GM12878 (cell line): ENCODE measurements around the gene PRPF6. TPM values are rescaled to one million over a fixed set of nuclear protein-coding genes. Genes with fewer than 3 reads are reported as not detected.

Experiments
- ATAC-seq: fragments of 200-7000 bp; cut with Tn5 transposase; 3 replicates; pipeline ENCODE4 v1.9.1; 2020; ENCODE audit warnings: mild to moderate bottlenecking, moderate library complexity
- BruUV-seq: library from RNA; stranded (reverse); fragments of 400-500 nt; replicated peaks from 2 replicates; lab custom pipeline; 2021; lab: Mats Ljungman, UMichigan
- CTCF ChIA-PET: fragments of 300-600 bp; sonication (Branson Sonifier 250); formaldehyde crosslinking; extraction: SDS; loops from one replicate; lab custom pipeline; 2021; ENCODE audit warnings: inconsistent platforms; lab: Yijun Ruan, JAX
- POLR2A ChIA-PET: fragments of 350-600 bp; formaldehyde crosslinking; extraction: SDS; loops from one replicate; lab custom pipeline; 2021; ENCODE audit warnings: inconsistent platforms; lab: Charles Lee
- RAD21 ChIA-PET: fragments of 300-600 bp; sonication (Branson Sonifier 250); formaldehyde crosslinking; loops from one replicate; lab custom pipeline; 2023; ENCODE audit warnings: antibody characterized with exemption; ENCODE audit not compliant: unreplicated experiment; lab: Charles Lee
- SMC1A ChIA-PET: fragments of 300-600 bp; sonication (Branson Sonifier 250); formaldehyde crosslinking; loops from one replicate; lab custom pipeline; 2023; ENCODE audit not compliant: unreplicated experiment, uncharacterized antibody; lab: Charles Lee
- DNase-seq: peaks from one replicate; pipeline ENCODE4 v3.0.0-alpha.2; 2011; ENCODE audit warnings: low read depth, low spot score
- FAIRE-seq: peaks from 3 replicates; lab custom pipeline; 2011; peaks lifted over from hg19 to GRCh38; lab: Jason Lieb, UNC
- H2AFZ ChIP-seq: 2 replicates; pipeline ENCODE4 v1.6.0; 2011; ENCODE audit warnings: low read depth, low read length, control low read depth; ENCODE audit not compliant: control insufficient read depth
- H3K27ac ChIP-seq: 2 replicates; pipeline ENCODE4 v1.5.1; 2011; ENCODE audit warnings: control low read depth; ENCODE audit not compliant: control insufficient read depth, insufficient read depth
- H3K27me3 ChIP-seq, 2 experiments: replicated peaks in 1 of 2; 2 replicates each; pipeline versions ENCODE4 v1.6.0 to v1.6.1; 2011; ENCODE audit warnings: low read length in 1 of 2; ENCODE audit not compliant: control insufficient read depth in 2 of 2, insufficient read depth in 2 of 2
- H3K36me3 ChIP-seq, 2 experiments: 2 replicates each; pipeline ENCODE4 v1.5.1; 2011; ENCODE audit warnings: low read length in 1 of 2; ENCODE audit not compliant: control insufficient read depth in 2 of 2, insufficient read depth in 2 of 2
- H3K4me1 ChIP-seq: 2 replicates; pipeline ENCODE4 v1.6.1; 2011; ENCODE audit warnings: mild to moderate bottlenecking, low read length, moderate library complexity, mixed read lengths; ENCODE audit not compliant: control insufficient read depth, insufficient read depth
- H3K4me2 ChIP-seq: 2 replicates; pipeline ENCODE4 v1.6.0; 2011; ENCODE audit warnings: control low read depth; ENCODE audit not compliant: control insufficient read depth, insufficient read depth
- H3K4me3 ChIP-seq: fragments of 200-600 bp; sonication (generic); 2 replicates; pipeline ENCODE4 v1.5.1; 2016
- H3K79me2 ChIP-seq: 2 replicates; pipeline ENCODE4 v1.6.0; 2011; ENCODE audit warnings: low read length; ENCODE audit not compliant: control insufficient read depth, insufficient read depth
- H3K9ac ChIP-seq: 2 replicates; pipeline ENCODE4 v1.8.0; 2011; ENCODE audit warnings: low read length, control low read depth, mixed read lengths; ENCODE audit not compliant: control insufficient read depth, insufficient read depth
- H3K9me3 ChIP-seq: replicated peaks from 3 replicates; pipeline ENCODE4 v1.5.1; 2011; ENCODE audit warnings: mild to moderate bottlenecking, low read length; ENCODE audit not compliant: control insufficient read depth, insufficient read depth
- H4K20me1 ChIP-seq: 2 replicates; pipeline ENCODE4 v1.6.0; 2011; ENCODE audit not compliant: control insufficient read depth, insufficient read depth
- CEBPZ ChIP-seq: fragments of 150-350 bp; IDR thresholded peaks from 2 replicates; pipeline ENCODE4 v1.6.1; 2016; ENCODE audit warnings: low read depth, low read length
- CHD2 ChIP-seq: IDR thresholded peaks from 2 replicates; pipeline ENCODE4 v1.6.1; 2011; ENCODE audit warnings: low read depth, low read length, improper control_type of control experiment, borderline replicate concordance
- EGR1 ChIP-seq, 2 experiments: IDR thresholded peaks; 1 replicate in 1 of 2; 2 replicates in 1 of 2; pipeline ENCODE4 v1.6.1; 2011 to 2012; ENCODE audit warnings: low read depth in 2 of 2, low read length in 2 of 2, borderline replicate concordance in 1 of 2, mild to moderate bottlenecking in 1 of 2, moderate library complexity in 1 of 2
- PKNOX1 ChIP-seq: fragments of 450-650 bp; IDR thresholded peaks from 2 replicates; pipeline ENCODE4 v1.6.1; 2016; ENCODE audit warnings: mild to moderate bottlenecking
- PML ChIP-seq: IDR thresholded peaks from 2 replicates; pipeline ENCODE4 v1.6.1; 2012; ENCODE audit warnings: low read length, inconsistent platforms
- POLR2A ChIP-seq: IDR thresholded peaks from 2 replicates; pipeline ENCODE4 v1.6.1; 2011; ENCODE audit warnings: low read depth, mild to moderate bottlenecking, low read length
- RAD51 ChIP-seq: fragments of 450-650 bp; IDR thresholded peaks from 2 replicates; pipeline ENCODE4 v1.6.1; 2016; ENCODE audit warnings: moderate library complexity, mild to moderate bottlenecking, inconsistent platforms
- SIN3A ChIP-seq: IDR thresholded peaks from 2 replicates; pipeline ENCODE4 v1.6.1; 2012; ENCODE audit warnings: low read depth, low read length, improper control_type of control experiment
- SREBF2 ChIP-seq: IDR thresholded peaks from 2 replicates; pipeline ENCODE4 v1.6.1; 2012; ENCODE audit warnings: mild to moderate bottlenecking, low read length
- WGBS: methylation state at CpG from one replicate; pipeline ENCODE4 v1.1.6; 2016; ENCODE audit warnings: low lambda C conversion rate; ENCODE audit not compliant: insufficient replicate concordance, insufficient coverage; ENCODE audit errors: missing lambda C conversion rate; 5-methylcytosine and 5-hydroxymethylcytosine counted together
- in situ Hi-C: fragments of 300-500 bp; cut with MboI; formaldehyde crosslinking; loops from 9 replicates; pipeline ENCODE4 v1.14.3; 2018; ENCODE audit warnings: mixed read lengths
- intact Hi-C: fragments of 100-400 bp; cut with micrococcal nuclease; formaldehyde crosslinking; loops from one replicate; pipeline ENCODE4 v1.14.2; 2022; ENCODE audit not compliant: unreplicated experiment
- polyA plus RNA-seq, 11 experiments: library from polyadenylated mRNA; depleted of rRNA in 4 of 11; unstranded in 6 of 11; stranded (reverse) in 5 of 11; fragments of >200 nt; fragmentation: Nextera tagmentation in 4 of 11; fragmentation: Illumina TruSeq in 1 of 11; extraction: Ambion mirVana in 4 of 11; extraction: Trizol in 1 of 11; gene quantifications; 1 replicate in 1 of 11; 2 replicates in 10 of 11; pipeline versions ENCODE4 v1.2.1 to v1.2.3, GENCODE V29; 2011 to 2016; ENCODE audit warnings: inconsistent platforms in 2 of 11, missing spikeins in 2 of 11, low read depth in 1 of 11
- total RNA-seq, 4 experiments: library from RNA; depleted of rRNA in 3 of 4; stranded (reverse); fragments of >200 nt in 3 of 4; fragmentation: Illumina TruSeq in 1 of 4; extraction: Trizol in 1 of 4; gene quantifications; 2 replicates each; pipeline versions ENCODE4 v1.2.1 to v1.2.3, GENCODE V29; 2013 to 2021

PRPF6 gene
- total and polyA plus RNA-seq, 10 of the 15 experiments (the other 5 are each of a cell fraction or from before 2014, with no cell fraction given): 5.0 to 102 (median 71.3) TPM

DNA sequence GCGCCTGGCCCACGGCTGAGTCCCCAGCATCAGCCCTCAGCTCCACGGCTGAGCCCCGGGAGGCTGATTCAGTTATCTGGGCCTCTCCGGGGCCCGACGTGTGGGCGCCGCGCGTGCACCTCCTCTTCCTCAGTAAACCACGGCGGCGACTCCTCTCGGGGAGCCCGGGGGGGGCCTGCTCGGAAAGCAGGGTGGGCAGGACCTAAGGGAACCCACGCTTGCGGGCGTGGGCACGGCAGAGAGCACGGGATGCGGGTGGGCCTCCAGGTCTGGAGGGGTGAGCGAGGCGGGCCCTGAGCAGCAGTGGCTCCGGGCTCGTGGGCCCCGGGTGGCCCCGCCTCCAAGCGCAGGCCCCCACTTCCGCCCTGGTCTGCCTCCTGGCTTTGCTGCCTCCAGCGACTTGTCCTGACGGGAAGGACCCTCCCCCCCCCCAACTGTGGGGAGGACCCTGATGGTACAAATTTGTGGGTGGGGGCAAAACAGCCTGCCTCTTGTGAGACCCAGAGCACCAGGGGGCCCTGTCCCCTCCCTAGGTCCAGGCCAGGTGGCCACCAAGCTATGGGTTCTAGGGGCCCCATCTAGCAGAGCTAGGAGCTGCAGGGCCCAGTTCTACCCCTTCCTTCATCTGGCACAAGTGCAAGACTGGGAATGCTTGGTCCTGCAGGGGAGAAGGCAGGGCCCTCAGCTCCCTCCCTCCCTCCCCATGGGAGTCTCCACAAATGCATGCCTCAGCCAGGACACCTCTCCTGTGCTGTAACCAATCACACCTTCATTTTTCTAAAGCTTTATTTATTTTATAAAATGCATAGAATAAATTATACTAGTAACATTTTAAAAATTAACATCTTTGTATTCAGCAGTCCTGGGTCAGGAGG is 41.6 kb upstream of the PRPF6 start (continued):
- TF ChIP-seq CEBPZ (no peak), PML (no peak), PKNOX1 (no peak), EGR1 (IDR thresholded peaks at IDR 0.05; ENCODE audit: borderline replicate concordance in 1 of 2, low read depth in 2 of 2, low read length in 2 of 2) (no peak), CHD2 (no peak)

DNA sequence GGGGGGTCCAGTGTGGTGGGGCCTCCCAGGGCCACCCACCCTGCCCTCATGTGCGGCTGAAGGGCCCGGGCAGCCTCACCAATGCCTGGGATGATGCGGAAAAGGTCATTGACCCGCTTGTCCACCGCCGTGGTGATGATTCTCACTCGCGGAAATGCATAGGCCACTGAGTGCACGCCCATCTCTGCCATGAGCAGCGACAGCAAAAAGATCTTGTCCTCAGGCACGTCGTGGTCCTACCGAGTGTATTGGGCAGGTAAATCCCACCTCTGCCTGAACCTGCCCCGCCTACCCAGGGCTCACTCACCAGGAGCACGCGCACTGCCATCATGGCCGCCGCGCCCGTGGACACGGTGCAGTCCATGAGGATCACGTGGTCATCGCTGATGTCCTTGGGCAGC is 40.9 kb upstream of the PRPF6 start:
- Histone ChIP-seq H3K36me3 (peaks cover 10 to 46% of the 10 kb centered on the region in 2 experiments; a peak in 3 of 4 replicates), H3K4me3 (no peak overlapping the region), H4K20me1 (no peaks in the 10 kb centered on the region), H3K4me2 (no peak overlapping the region), H3K27me3 (no peaks in the 10 kb centered on the region), H3K4me1 (no peaks in the 10 kb centered on the region), H3K79me2 (no peaks in the 10 kb centered on the region)
- TSS peak; percentile 76 for BruUV-seq
- 98% methylated on average over 23 of the region's 23 CpGs for WGBS
- CTCF ChIA-PET: no interaction called here
- in situ Hi-C loops: no loop called here
- intact Hi-C loops: no loop called here
- TF ChIP-seq RAD51 (no peak), SREBF2 (no peak), SIN3A (no peak), POLR2A (peak; percentile 28; the same call in 1 of the 2 replicates)
- TF ChIP-seq, all 136 proteins: peak for 1
- DNase-seq (no peak), FAIRE-seq (no peak), ATAC-seq (no peak)
- Histone ChIP-seq H2AFZ (no peak overlapping the region), H3K27ac (no peak overlapping the region), H3K9ac (no peak overlapping the region), H3K9me3 (no peaks in the 10 kb centered on the region; the same call in 2 of the 3 replicates)
- RAD21 ChIA-PET: no interaction called here
- POLR2A ChIA-PET: interaction anchor here (0.7 kb wide), 1 partner anchor 12 kb away, joined by 4 read pairs; no protein-coding TSS in a partner anchor
- SMC1A ChIA-PET: no interaction called here
